Hematopoietic multipotent progenitor cell (in vitro differentiated cells): ENCODE measurements around the gene NRGN. TPM values are rescaled to one million over a fixed set of nuclear protein-coding genes. Genes with fewer than 3 reads are reported as not detected.

Source experiments
- DNase-seq, 3 donors: peaks; one replicate each; pipeline ENCODE4 v3.0.0-alpha.2; 2011 to 2015; ENCODE audit warnings: low read depth in 2 of 3, low spot score in 2 of 3
- total RNA-seq: library from RNA; depleted of rRNA; stranded (reverse); fragments of >200 nt; gene quantifications from one replicate; pipeline ENCODE4 v1.2.3, GENCODE V29; 2012

Gene NRGN
- total RNA-seq, 1 donor, result 5.1 TPM

- DNase-seq, result no peak
Measured at GRCh38 chr11:124738713-124739478, 846 bp upstream of the NRGN start.

GRCh38 chr11:124740277-124740882, 638 bp downstream of the NRGN start:
- DNase-seq, result peak in 2 of 3 donors; percentile 66 to 70

GRCh38 chr11:124742555-124742954, 2.8 kb downstream of the NRGN start:
- no peak for DNase-seq

GRCh38 chr11:124743050-124743449, 3.3 kb downstream of the NRGN start:
- DNase-seq, result no peak

GRCh38 chr11:124745270-124745834, 5.6 kb downstream of the NRGN start:
- no peak for DNase-seq

GRCh38 chr11:124745835-124746620, 6.3 kb downstream of the NRGN start:
- peak in 2 of 3 donors; percentile 41 to 48 for DNase-seq

GRCh38 chr11:124746621-124747243, 7.0 kb downstream of the NRGN start:
- DNase-seq, result peak in 2 of 3 donors; percentile 82 to 84

GRCh38 chr11:124747406-124748099, 7.8 kb downstream of the NRGN start:
- DNase-seq, result no peak

GRCh38 chr11:124748100-124748418, 8.3 kb downstream of the NRGN start:
- no peak for DNase-seq

GRCh38 chr11:124748481-124749343, 9.0 kb downstream of the NRGN start:
- no peak for DNase-seq

GRCh38 chr11:124749912-124750311, 10.2 kb downstream of the NRGN start:
- DNase-seq, result no peak

GRCh38 chr11:124751391-124751740, 11.6 kb downstream of the NRGN start:
- no peak for DNase-seq

- no peak for DNase-seq
Measured at GRCh38 chr11:124751741-124752470, 12.2 kb downstream of the NRGN start, which contains the start of gene VSIG2. VSIG2 (minus strand) TSS chr11:124752255; CDS start chr11:124752137, 118 bp downstream.

GRCh38 chr11:124752471-124753102, 12.8 kb downstream of the NRGN start:
- DNase-seq, result no peak

GRCh38 chr11:124753205-124753604, 13.5 kb downstream of the NRGN start:
- no peak for DNase-seq

- no peak for DNase-seq
Measured at GRCh38 chr11:124753624-124754023, 13.9 kb downstream of the NRGN start.

GRCh38 chr11:124754309-124754708, 14.6 kb downstream of the NRGN start:
- DNase-seq, result no peak

- DNase-seq, result no peak
Measured at GRCh38 chr11:124754710-124755109, 15.0 kb downstream of the NRGN start.
